Right lobe of liver (tissue), 4 donors: ENCODE measurements around the gene ZNRF4.

ENCODE experiments used
- CTCF ChIP-seq, 4 donors: fragments of 200-600 bp in 3 of 4; fragments of 450-650 bp in 1 of 4; IDR thresholded peaks; one replicate each; pipeline versions ENCODE4 v1.5.1 to v1.8.0; 2016 to 2022; ENCODE audit warnings: antibody characterized with exemption in 4 of 4, mild to moderate bottlenecking in 2 of 4
- POLR2A ChIP-seq: fragments of 450-650 bp; IDR thresholded peaks from one replicate; pipeline ENCODE4 v1.6.1; 2017; ENCODE audit warnings: antibody characterized with exemption, mild to moderate bottlenecking
- donor health status: DM: no; HTN: no; CAD: no.
- donor health status: DM: no; HTN: no; CAD: no.
- donor health status: DM: no; HTN: yes; CAD: no.

- TF ChIP-seq CTCF (IDR thresholded peaks at IDR 0.05): no peak
- no peak for TF ChIP-seq POLR2A
Measured at GRCh38 chr19:5447700-5448311, 7.4 kb upstream of the ZNRF4 start.
